HG02759 (cell line): ENCODE measurements around the gene ADARB2.
"Not testable (repeated sequence)": the region's sequence is repeated elsewhere in the genome, so short reads cannot be mapped to it uniquely, and the experiment has no call there.

ENCODE experiments used
- ATAC-seq: cut with Tn5 transposase; IDR thresholded peaks from one replicate; pipeline ENCODE4 v1.9.1; 2021; ENCODE audit warnings: mild to moderate bottlenecking, moderate library complexity; ENCODE audit not compliant: unreplicated experiment

ADARB2 gene

DNA sequence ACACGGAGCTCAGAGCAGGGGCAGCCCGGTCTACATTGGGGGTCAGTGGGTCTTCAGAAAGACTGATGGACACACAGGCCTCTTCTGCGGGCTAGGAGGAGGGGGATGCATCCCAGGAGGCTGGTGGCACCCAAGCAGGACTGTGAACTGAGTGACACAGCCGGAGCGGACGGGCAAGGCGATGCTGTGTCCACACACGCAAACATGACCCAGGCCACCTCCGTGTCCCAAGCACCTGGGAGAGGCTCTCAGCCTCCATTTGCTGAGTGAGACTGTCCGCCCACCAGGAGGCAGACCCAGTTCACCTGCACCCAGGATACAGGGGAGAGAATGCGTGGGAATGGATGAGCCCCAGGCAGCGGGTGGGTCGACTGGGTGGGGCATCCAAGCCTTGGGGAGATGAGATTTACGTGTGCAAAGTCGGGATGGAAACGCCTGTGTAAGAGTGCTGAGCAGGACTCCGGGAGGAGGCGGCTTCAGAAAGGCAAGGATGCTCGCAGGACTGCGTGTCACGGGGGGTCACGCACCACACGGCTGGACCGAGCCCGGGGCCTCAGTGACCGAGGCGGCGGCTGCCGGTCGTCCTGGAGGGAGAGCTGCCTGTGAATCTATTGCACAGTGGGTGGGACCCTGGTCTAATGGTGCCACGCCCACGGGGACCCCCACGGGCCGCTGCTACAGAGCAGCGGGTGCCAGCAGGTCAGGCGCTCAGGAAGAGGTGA, 262.8 kb downstream of the ADARB2 start:
- ATAC-seq: no peak

DNA sequence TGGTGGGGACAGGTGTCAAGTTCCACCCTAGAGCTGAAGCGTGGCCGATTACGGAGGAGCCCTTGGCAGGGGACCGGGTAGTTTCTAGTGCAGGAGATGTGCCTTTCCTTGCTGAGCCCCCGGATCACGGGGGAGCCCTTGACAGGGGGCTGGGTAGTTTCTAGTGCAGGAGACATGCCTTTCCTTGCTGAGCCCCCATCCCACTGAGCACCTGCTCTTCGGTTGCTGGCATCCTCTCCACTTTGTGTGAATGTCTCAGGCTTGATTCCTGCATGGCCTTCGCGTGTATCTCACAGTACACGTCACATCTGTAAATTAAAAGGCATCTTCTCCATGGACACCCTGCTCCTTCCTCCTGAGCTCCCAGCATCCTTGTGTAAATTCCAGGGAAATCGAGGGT, 263.5 kb downstream of the ADARB2 start:
- no peak for ATAC-seq

- no peak for ATAC-seq
Observed at GRCh38 chr10:1472178-1472958, 265.0 kb downstream of the ADARB2 start.

DNA sequence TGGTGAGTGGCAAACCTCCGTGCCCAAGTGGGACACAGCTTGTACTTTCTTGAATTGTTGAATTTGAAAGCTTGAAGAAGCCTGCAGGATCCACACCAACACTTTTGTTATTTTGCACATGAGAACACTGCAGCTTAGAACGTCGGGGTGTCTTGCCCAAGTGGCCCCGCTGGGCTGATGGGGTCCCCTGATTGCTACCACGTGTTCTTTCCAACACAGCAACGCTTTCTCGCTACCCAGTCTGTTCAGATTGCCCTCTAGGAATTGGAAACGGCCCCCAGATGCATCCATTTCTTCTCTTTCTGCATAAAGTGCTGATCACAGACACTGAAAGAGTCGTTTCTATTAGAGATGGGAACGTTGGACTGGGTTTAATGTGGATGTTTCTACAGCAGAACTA, 268.5 kb downstream of the ADARB2 start:
- no peak for ATAC-seq

GRCh38 chr10:1467334-1468076, 269.8 kb downstream of the ADARB2 start:
- ATAC-seq: no peak

DNA sequence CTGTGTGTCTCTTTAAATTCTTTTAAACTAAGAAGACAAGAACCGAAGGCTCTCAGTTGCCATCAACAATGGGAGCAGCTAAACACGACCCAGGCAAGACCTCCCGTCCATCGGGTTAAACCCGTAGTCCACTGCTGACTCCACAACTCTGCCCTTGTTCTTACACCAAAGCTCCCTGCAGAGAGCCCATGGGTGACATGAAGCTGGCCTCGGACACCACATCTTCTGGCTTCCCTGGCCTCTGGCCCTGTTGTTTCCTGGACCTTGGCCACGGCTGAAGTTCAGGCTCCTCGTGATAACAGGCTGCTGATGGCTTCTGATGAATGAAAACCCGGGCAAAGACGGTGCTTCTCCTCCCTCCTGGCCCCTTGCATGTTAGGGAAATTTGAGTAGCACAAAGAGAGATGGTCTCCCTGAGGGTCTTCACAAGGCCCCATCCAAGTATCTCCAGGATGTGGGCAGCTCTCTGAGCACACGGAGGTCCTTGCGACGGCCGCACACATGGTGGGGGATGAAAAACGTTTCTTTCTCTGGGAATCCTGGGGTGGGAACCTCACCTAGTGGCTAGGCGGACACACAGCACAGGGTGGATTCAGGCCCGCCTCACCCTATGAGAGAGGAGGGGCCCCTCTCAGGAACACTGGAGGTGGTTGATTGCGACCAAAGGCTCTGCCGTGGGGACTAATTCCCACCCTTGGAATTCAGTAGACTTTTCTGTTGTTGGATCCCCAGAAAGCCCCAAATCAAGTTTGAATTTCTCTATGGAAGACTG, 271.1 kb downstream of the ADARB2 start:
- no peak for ATAC-seq

DNA sequence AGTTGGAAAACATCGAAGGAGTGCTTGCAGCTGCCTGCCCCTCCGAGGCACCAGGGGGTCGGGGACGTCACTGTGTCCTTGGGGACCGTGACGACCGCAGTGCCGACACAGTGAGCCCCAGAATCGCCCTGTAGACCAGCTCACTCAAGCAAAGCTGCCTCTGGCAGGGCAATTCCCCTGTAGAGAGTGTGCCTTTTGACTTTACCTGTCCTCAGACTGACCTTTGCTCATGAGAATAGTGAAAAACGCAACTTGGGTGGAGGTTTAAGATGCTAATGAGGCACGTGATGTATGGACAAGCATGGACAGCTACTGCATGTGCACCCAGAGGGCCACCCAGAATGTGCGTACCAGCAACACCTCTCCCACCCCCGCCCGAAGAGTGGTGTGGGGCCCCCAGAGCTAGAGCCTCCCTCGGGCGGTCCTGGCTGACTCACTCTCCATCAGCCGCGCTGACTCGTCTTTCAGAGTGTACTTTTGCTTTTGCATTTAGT, 271.9 kb downstream of the ADARB2 start:
- ATAC-seq: peak; percentile 83

DNA sequence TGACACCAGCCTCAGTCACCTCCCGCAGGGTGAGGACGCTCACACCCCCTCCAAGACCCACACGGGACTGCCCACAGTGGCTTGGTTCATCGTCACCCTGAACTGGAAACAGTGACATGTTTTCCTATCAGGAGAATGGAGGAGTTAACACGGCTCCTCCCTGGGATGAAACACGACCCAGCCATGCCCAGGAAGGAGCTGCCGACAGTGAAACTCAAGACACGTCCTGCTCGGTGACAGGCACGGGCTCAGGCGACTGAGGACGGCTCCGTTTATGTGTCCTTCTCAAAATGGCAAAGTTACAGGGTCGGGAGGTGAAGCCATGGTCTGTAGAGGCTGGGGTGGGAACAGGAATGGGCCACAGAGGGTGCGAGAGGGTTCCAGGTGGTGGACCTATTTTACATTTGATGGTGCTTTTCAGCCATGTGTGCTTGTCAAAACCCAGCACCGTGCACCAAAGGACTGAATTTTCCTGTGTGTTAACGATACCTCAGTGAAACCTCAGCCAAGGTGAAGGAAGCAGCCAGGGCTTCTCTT, 272.4 kb downstream of the ADARB2 start:
- ATAC-seq: no peak

- ATAC-seq: not testable (repeated sequence)
Observed at GRCh38 chr10:1463971-1464370, 273.4 kb downstream of the ADARB2 start.

DNA sequence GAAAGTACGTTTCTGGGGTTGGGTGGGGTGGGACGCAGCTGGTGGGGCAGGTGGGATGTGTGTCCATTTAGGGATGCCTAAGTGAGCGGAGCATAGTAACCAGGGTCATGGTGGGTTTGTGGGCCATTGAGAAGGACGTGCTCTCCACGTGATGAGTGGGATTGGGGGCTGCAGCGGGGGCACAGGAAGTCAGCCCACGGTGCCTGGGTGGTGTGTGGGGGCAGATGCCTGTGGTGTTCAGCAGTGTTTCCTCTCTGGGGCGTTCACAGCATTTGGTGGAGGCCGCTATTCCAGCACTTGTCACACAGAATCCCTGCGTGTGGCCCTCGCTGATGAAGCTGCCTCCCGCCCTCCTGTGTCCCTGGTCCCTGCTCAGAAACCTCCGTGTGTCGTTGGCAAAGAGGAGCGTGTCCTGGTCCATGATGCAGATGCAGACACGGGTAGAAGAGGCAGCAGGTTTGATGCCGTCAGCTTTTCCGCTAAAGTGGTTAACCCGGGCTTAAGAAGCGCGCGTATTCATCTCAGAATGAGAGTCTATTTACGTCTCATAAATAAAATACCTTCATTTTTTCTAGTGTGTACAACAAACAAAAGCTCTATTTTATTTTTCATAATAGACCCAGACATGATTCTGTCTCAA, 274.2 kb downstream of the ADARB2 start:
- no peak for ATAC-seq

GRCh38 chr10:1462521-1462920, 274.8 kb downstream of the ADARB2 start:
- ATAC-seq: no peak

GRCh38 chr10:1462032-1462431, 275.3 kb downstream of the ADARB2 start:
- ATAC-seq: no peak

GRCh38 chr10:1461016-1461415, 276.3 kb downstream of the ADARB2 start:
- ATAC-seq: no peak

DNA sequence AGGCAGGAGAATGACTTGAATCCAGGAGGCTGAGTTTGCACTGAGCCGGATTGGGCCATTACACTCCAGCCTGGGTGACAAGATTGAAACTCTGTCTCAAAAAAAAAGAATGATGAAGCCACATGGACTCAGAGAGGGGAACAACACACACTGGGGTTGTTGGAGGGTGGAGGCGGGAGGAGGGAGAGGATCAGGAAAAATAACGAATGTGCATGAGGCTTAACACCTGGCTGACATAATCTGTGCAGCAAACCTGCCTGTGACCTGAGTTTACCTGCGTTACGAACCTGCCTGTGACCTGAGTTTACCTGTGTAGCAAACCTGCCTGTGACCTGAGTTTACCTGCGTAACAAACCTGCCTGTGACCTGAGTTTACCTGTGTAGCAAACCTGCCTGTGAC, 277.7 kb downstream of the ADARB2 start:
- ATAC-seq: not testable (repeated sequence)

DNA sequence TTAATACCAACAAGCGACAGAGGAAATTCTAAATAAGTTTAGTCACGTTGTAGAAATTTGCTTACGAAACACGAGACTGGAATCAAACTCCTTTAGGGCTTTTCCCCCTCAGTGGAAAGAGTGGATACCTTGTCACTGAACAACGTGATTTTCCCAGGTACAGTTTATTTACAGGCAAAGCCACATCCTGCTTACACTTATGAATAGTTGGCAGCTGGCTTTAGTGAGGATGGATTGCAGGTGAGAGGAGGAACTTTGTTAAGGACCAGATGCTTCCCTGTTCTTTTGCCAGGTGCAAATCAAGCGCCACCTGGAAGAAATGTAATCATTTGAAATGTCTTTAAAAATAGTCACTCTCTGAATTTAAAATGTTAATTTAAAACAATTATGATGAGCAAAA, 282.4 kb downstream of the ADARB2 start:
- ATAC-seq: peak; percentile 13

DNA sequence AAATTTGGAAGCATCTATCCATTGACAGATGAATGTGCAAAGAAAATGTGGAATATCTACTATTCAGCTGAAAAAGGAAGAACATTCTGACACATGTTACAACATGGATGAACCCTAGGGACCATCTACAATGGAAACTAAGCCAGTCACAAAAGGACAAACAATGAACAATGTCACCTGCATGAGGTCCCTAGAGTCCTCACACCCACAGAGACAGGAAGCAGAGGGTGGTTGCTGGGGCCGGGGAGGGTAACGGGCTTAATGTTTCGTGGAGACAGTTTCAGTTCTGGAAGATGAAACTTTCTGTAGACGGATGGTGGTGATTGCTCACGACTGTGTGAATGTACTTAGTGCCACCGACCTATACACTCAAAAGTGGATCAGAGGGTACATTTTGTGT, 282.9 kb downstream of the ADARB2 start:
- peak; percentile 99 for ATAC-seq

DNA sequence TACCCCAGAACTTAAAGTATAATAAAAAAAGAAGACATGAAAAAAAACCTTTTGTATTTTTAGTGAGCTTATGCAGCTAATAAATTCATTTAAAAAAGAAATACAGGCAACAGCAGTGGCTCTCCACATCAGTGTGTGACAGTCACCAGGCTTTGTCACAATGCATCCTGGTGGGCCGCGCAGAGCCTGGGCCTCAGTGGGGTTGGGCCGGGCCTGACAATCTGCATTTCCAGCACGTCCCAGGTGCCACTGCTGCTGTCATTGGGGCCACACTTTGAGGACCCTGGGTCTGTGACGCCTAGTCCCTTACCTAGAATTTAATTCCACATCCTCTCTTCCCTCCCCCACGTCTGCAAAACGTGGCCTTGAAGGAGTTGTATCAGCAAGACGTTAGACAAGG, 284.5 kb downstream of the ADARB2 start:
- ATAC-seq: no peak

GRCh38 chr10:1451941-1452340, 285.4 kb downstream of the ADARB2 start:
- no peak for ATAC-seq

GRCh38 chr10:1451362-1451888, 285.9 kb downstream of the ADARB2 start:
- ATAC-seq: no peak
